NCI-H128 (cell line): Measurements from ENCODE around the gene ADAM17.
"Not testable (repeated sequence)": the region's sequence is repeated elsewhere in the genome, so short reads cannot be mapped to it uniquely, and the experiment has no call there.

ENCODE experiments used
- DNase-seq: peaks from one replicate; lab custom pipeline; 2025; ENCODE audit not compliant: unreplicated experiment; lab: John Stamatoyannopoulos, UW

Gene ADAM17

GRCh38 chr2:9555297-9556120, at the start of gene ADAM17:
Gene ADAM17, minus strand, starts transcription at chr2:9555830. Its CDS starts 225 bp downstream, at chr2:9555605.
- DNase-seq: peak; percentile 89

- DNase-seq: no peak
These were observed 46.8 kb upstream of the ADAM17 start for GRCh38 chr2:9602412-9602811.

GRCh38 chr2:9601397-9601796, 45.8 kb upstream of the ADAM17 start:
- DNase-seq: no peak

- DNase-seq: no peak
These were observed 43.8 kb upstream of the ADAM17 start for GRCh38 chr2:9599430-9599829.

- no peak for DNase-seq
These were observed 41.1 kb upstream of the ADAM17 start for GRCh38 chr2:9596621-9597311.

- DNase-seq: no peak
These were observed 40.1 kb upstream of the ADAM17 start for GRCh38 chr2:9595746-9596145.

GRCh38 chr2:9595256-9595655, 39.6 kb upstream of the ADAM17 start:
- DNase-seq: not testable (repeated sequence)

- no peak for DNase-seq
These were observed 38.9 kb upstream of the ADAM17 start for GRCh38 chr2:9594366-9595054.

GRCh38 chr2:9593925-9594324, 38.3 kb upstream of the ADAM17 start:
- no peak for DNase-seq

GRCh38 chr2:9592699-9593098, 37.1 kb upstream of the ADAM17 start:
- DNase-seq: no peak

- no peak for DNase-seq
These were observed 35.0 kb upstream of the ADAM17 start for GRCh38 chr2:9590641-9591040.

- DNase-seq: no peak
These were observed 30.8 kb upstream of the ADAM17 start for GRCh38 chr2:9586465-9586864.

GRCh38 chr2:9585486-9585885, 29.9 kb upstream of the ADAM17 start:
- DNase-seq: no peak

- not testable (repeated sequence) for DNase-seq
These were observed 29.3 kb upstream of the ADAM17 start for GRCh38 chr2:9584902-9585301.

GRCh38 chr2:9582624-9583023, 27.0 kb upstream of the ADAM17 start:
- no peak for DNase-seq

- no peak for DNase-seq
These were observed 23.0 kb upstream of the ADAM17 start for GRCh38 chr2:9578467-9579235.

GRCh38 chr2:9574331-9574730, 18.7 kb upstream of the ADAM17 start:
- no peak for DNase-seq

- DNase-seq: no peak
These were observed 18.2 kb upstream of the ADAM17 start for GRCh38 chr2:9573840-9574239.

GRCh38 chr2:9573013-9573720, 17.5 kb upstream of the ADAM17 start:
- DNase-seq: no peak
